ENCODE measurements around the gene CIZ1. TPM values are rescaled to one million over a fixed set of nuclear protein-coding genes. Genes with fewer than 3 reads are reported as not detected.

Gene CIZ1
- total and polyA plus RNA-seq, 2 of the 13 experiments (the other 11 are each of a cell fraction or from before 2014, with no cell fraction given), result 30.6 to 50.3 TPM

GRCh38 chr9:128159784-128160602 lies 31.4 kb downstream of the CIZ1 start, which contains the start of gene BBLN (continued):
- TF ChIP-seq TFAP4 (IDR thresholded peaks at IDR 0.05; ENCODE audit: borderline replicate concordance, low read depth) (no peak), ZNF30 (CRISPR knock-in tag; IDR thresholded peaks at IDR 0.05) (no peak), MXD1 (CRISPR knock-in tag; IDR thresholded peaks at IDR 0.05) (peak; percentile 52; the same call in 1 of the 2 replicates), MXI1 (IDR thresholded peaks at IDR 0.05; ENCODE audit: borderline replicate concordance, low read depth, low read length) (peak; percentile 47; the same call in 1 of the 3 replicates), KAT2B (IDR thresholded peaks at IDR 0.05; ENCODE audit: borderline replicate concordance, low read depth, low read length) (no peak), PBX2 (CRISPR knock-in tag; IDR thresholded peaks at IDR 0.05) (no peak), TGIF2 (CRISPR knock-in tag; IDR thresholded peaks at IDR 0.05) (no peak), MAX (IDR thresholded peaks at IDR 0.05) (peak; percentile 29), ZNF552 (CRISPR knock-in tag; IDR thresholded peaks at IDR 0.05; ENCODE audit: borderline replicate concordance) (no peak), RARG (CRISPR knock-in tag; IDR thresholded peaks at IDR 0.05; ENCODE audit: low read depth) (no peak), HNRNPL (IDR thresholded peaks at IDR 0.05; ENCODE audit: low read depth, low read length) (no peak), ZFAT (CRISPR knock-in tag; conservative IDR thresholded peaks at IDR 0.05) (no peak), FOXK1 (CRISPR knock-in tag; IDR thresholded peaks at IDR 0.05; ENCODE audit: borderline replicate concordance, low read depth) (no peak), PAWR (CRISPR knock-in tag; IDR thresholded peaks at IDR 0.05; ENCODE audit: borderline replicate concordance) (no peak), NR0B2 (CRISPR knock-in tag; IDR thresholded peaks at IDR 0.05) (no peak), ZKSCAN5 (CRISPR knock-in tag; IDR thresholded peaks at IDR 0.05) (no peak), ZNF557 (CRISPR knock-in tag; IDR thresholded peaks at IDR 0.05) (0 out of 2 replicates have a peak, but pooled peaks have one; percentile 20), ZBTB42 (CRISPR knock-in tag; IDR thresholded peaks at IDR 0.05) (no peak), ZSCAN20 (CRISPR knock-in tag; IDR thresholded peaks at IDR 0.05; ENCODE audit: borderline replicate concordance) (peak; percentile 52; the same call in 1 of the 2 replicates), MAFF (IDR thresholded peaks at IDR 0.05; ENCODE audit: low read depth, low read length) (no peak), ZNF644 (CRISPR knock-in tag; IDR thresholded peaks at IDR 0.05; ENCODE audit: low read depth) (no peak), GMEB2 (CRISPR knock-in tag; IDR thresholded peaks at IDR 0.05; ENCODE audit: low read depth) (no peak), MYC (CRISPR knock-in tag; IDR thresholded peaks at IDR 0.05; ENCODE audit: borderline replicate concordance) (peak; percentile 63; the same call in 1 of the 2 replicates), ZNF230 (CRISPR knock-in tag; IDR thresholded peaks at IDR 0.05) (no peak)

Measured in HepG2 (cell line).